Pancreas (tissue), 10 donors: ENCODE data around the gene NT5DC1. TPM values are rescaled to one million over a fixed set of nuclear protein-coding genes. Genes with fewer than 3 reads are reported as not detected.

ENCODE experiments used
- ATAC-seq, 4 donors: fragments of 200-7000 bp; cut with Tn5 transposase; one replicate each; pipeline versions ENCODE4 v1.8.0 to v1.9.1; 2020; ENCODE audit warnings: mild to moderate bottlenecking in 4 of 4, moderate library complexity in 4 of 4
- DNase-seq, 6 donors: peaks; one replicate each; pipeline ENCODE4 v3.0.0-alpha.2; 2020
- FAIRE-seq: peaks from 2 replicates; lab custom pipeline; 2012; peaks lifted over from hg19 to GRCh38; lab: Jason Lieb, UNC
- H3K27ac ChIP-seq, 4 donors: fragments of 200-600 bp; sonication (generic); 1 replicate in 3 of 4; 2 replicates in 1 of 4; pipeline versions ENCODE4 v1.5.0 to v1.8.0; 2020
- H3K27me3 ChIP-seq, 4 donors: fragments of 200-600 bp; one replicate each; pipeline ENCODE4 v1.8.0; 2021
- H3K36me3 ChIP-seq, 3 donors: fragments of 200-600 bp; sonication (generic) in 1 of 3; one replicate each; pipeline versions ENCODE4 v1.5.0 to v1.8.0; 2020 to 2021
- H3K4me1 ChIP-seq, 3 donors: fragments of 200-600 bp; one replicate each; pipeline ENCODE4 v1.8.0; 2021
- H3K4me3 ChIP-seq, 4 donors: fragments of 200-600 bp; sonication (generic) in 2 of 4; one replicate each; pipeline versions ENCODE4 v1.5.0 to v1.8.0; 2020 to 2021
- H3K9me3 ChIP-seq, 4 donors: fragments of 200-600 bp; one replicate each; pipeline ENCODE4 v1.8.0; 2021
- CTCF ChIP-seq, 4 donors: fragments of 200-600 bp; sonication (generic) in 3 of 4; IDR thresholded peaks; one replicate each; pipeline versions ENCODE4 v1.5.0 to v1.8.0; 2021; ENCODE audit warnings: antibody characterized with exemption in 4 of 4
- whole genome bisulfite sequencing, 2 donors: extraction: QIAGEN DNeasy Blood & Tissue Kit; methylation state at CpG; one replicate each; pipeline ENCODE4 v1.1.7; 2013; 5-methylcytosine and 5-hydroxymethylcytosine counted together
- intact Hi-C, 3 donors: fragments of 100-400 bp; cut with DNase I; formaldehyde crosslinking; loops; one replicate each; pipeline versions ENCODE4 v1.11.1 to v1.14.2; 2022
- polyA plus RNA-seq, 2 donors: library from polyadenylated mRNA; stranded (reverse); fragments of 200-250 nt; gene quantifications; one replicate each; pipeline ENCODE4 v1.2.3, GENCODE V29; 2013
- total RNA-seq, 6 donors: library from RNA; stranded (reverse); fragmentation: NEBNext Ultra II Directional in 4 of 6; extraction: Animal tissue kit (Norgen Biotek cat#: 25700) in 4 of 6; gene quantifications; one replicate each; pipeline versions ENCODE4 v1.2.1 to v1.2.4, GENCODE V29; 2021 to 2023
- donor health status: healthy with polysubstance abuse.
- donor health status: DM: no; HTN: no; CAD: no; lungs with moderate emphysema.
- donor health status: DM: no; HTN: no; CAD: no.
- donor health status: control.
- donor health status: control.
- donor health status: Bipolar disorder and iron deficiency.
- donor health status: DM: yes; HTN: yes; CAD: no.
- donor health status: DM: no; HTN: no; CAD: no.
- donor health status: DM: no; HTN: no; CAD: no.
- donor health status: DM: yes; HTN: yes; CAD: no.

NT5DC1 gene
- total and polyA plus RNA-seq, 8 donors, result 4.4 to 28.3 (median 20.4) TPM

GRCh38 chr6:116159782-116160524 lies 59.3 kb downstream of the NT5DC1 start:
- H3K4me1 ChIP-seq, result peaks cover 0 to 5% (median 0%) of the 10 kb centered on the region in 3 donors
- no peaks in the 10 kb centered on the region for H3K27me3 ChIP-seq
- TF ChIP-seq CTCF (IDR thresholded peaks at IDR 0.05), result no peak
- WGBS, 2 donors, result 95 to 98% methylated on average over 3 of the region's 3 CpGs
- peak; percentile 23 for FAIRE-seq
- intact Hi-C loops, result no loop called here
- no peaks in the 10 kb centered on the region for H3K9me3 ChIP-seq
- H3K36me3 ChIP-seq, result no peaks in the 10 kb centered on the region
- ATAC-seq, result no peak
- DNase-seq, result no peak
- H3K4me3 ChIP-seq, result no peak overlapping the region
- no peak overlapping the region for H3K27ac ChIP-seq

GRCh38 chr6:116165596-116165995 lies 64.9 kb downstream of the NT5DC1 start:
- no peaks in the 10 kb centered on the region for H3K36me3 ChIP-seq
- no peaks in the 10 kb centered on the region for H3K9me3 ChIP-seq
- ATAC-seq, result no peak
- no peak overlapping the region for H3K4me3 ChIP-seq
- FAIRE-seq, result no peak
- no peak for TF ChIP-seq CTCF (IDR thresholded peaks at IDR 0.05)
- intact Hi-C loops, result no loop called here
- H3K27me3 ChIP-seq, result no peaks in the 10 kb centered on the region
- no peaks in the 10 kb centered on the region for H3K4me1 ChIP-seq
- no peak for DNase-seq
- 93 to 95% methylated on average over 1 of the region's 1 CpG for WGBS, 2 donors
- H3K27ac ChIP-seq, result no peak overlapping the region

- TF ChIP-seq CTCF (IDR thresholded peaks at IDR 0.05), result no peak
- H3K9me3 ChIP-seq, result no peaks in the 10 kb centered on the region
- DNase-seq, result no peak
- FAIRE-seq, result no peak
- intact Hi-C loops, result no loop called here
- ATAC-seq, result no peak
- WGBS, 2 donors, result 93 to 96% methylated on average over 1 of the region's 1 CpG
- H3K36me3 ChIP-seq, result no peaks in the 10 kb centered on the region
- H3K4me3 ChIP-seq, result no peak overlapping the region
- H3K27ac ChIP-seq, result no peak overlapping the region
- no peaks in the 10 kb centered on the region for H3K27me3 ChIP-seq
- no peaks in the 10 kb centered on the region for H3K4me1 ChIP-seq
Measured at GRCh38 chr6:116166369-116166768, 65.7 kb downstream of the NT5DC1 start.

- ATAC-seq, result no peak
- Histone ChIP-seq H3K27ac (no peak overlapping the region), H3K9me3 (no peaks in the 10 kb centered on the region), H3K27me3 (no peaks in the 10 kb centered on the region), H3K4me1 (no peaks in the 10 kb centered on the region), H3K4me3 (no peak overlapping the region), H3K36me3 (no peaks in the 10 kb centered on the region)
- no peak for TF ChIP-seq CTCF (IDR thresholded peaks at IDR 0.05)
- no peak for FAIRE-seq
- WGBS, 2 donors, result 97 to 100% methylated on average over 1 of the region's 1 CpG
- intact Hi-C loops, result no loop called here
- DNase-seq, result no peak
Measured at GRCh38 chr6:116168148-116168547, 67.5 kb downstream of the NT5DC1 start.

GRCh38 chr6:116169880-116170279 lies 69.2 kb downstream of the NT5DC1 start:
- Histone ChIP-seq H3K27me3 (no peaks in the 10 kb centered on the region), H3K9me3 (peaks cover 0 to 1% (median 0%) of the 10 kb centered on the region in 4 donors), H3K4me3 (no peak overlapping the region), H3K36me3 (no peaks in the 10 kb centered on the region), H3K27ac (no peak overlapping the region), H3K4me1 (no peaks in the 10 kb centered on the region)
- ATAC-seq (no peak), FAIRE-seq (no peak), DNase-seq (no peak)
- TF ChIP-seq CTCF (IDR thresholded peaks at IDR 0.05), result no peak
- 91 to 93% methylated on average over 2 of the region's 2 CpGs for WGBS, 2 donors
- intact Hi-C loops, result no loop called here
